Measurements from ENCODE around the gene COL11A2. TPM values are rescaled to one million over a fixed set of nuclear protein-coding genes. Genes with fewer than 3 reads are reported as not detected.
"Not testable (repeated sequence)": the region's sequence is repeated elsewhere in the genome, so short reads cannot be mapped to it uniquely, and the experiment has no call there.

The COL11A2 gene
- total RNA-seq, 2 experiments from 2014 or later = 2.8 to 3.0 TPM

- intact Hi-C loops (cut with DNase I, micrococcal nuclease) = no loop called here
- Mint-ChIP-seq H3K36me3 (ENCODE audit: low read depth) (peaks cover 3% of the 10 kb centered on the region), H3K27me3 (peaks cover 38% of the 10 kb centered on the region), H3K27ac (no peak overlapping the region), H3K4me1 (ENCODE audit: low read depth) (no peaks in the 10 kb centered on the region), H3K4me3 (no peak overlapping the region), H3K9me3 (peaks cover 3% of the 10 kb centered on the region)
- no peak overlapping the region for H3K27ac ChIP-seq (ENCODE audit: low read depth in 1 of 2, low read length in 2 of 2)
- H3K27me3 ChIP-seq (ENCODE audit: control insufficient read depth in 1 of 2, insufficient read depth in 2 of 2, low read length in 2 of 2) = peaks cover 7 to 15% of the 10 kb centered on the region in 2 experiments
- peaks cover 3 to 6% of the 10 kb centered on the region in 2 experiments for H3K9me3 ChIP-seq (ENCODE audit: control insufficient read depth in 1 of 2, insufficient read depth in 1 of 2, low read length in 2 of 2)
- DNase-seq = no peak
- no peak overlapping the region for H3K4me3 ChIP-seq (ENCODE audit: low read length)
- ATAC-seq (ENCODE audit: poor library complexity) = no peak
- H3K36me3 ChIP-seq (ENCODE audit: insufficient read depth, low read length) = no peaks in the 10 kb centered on the region
- TF ChIP-seq CTCF (IDR thresholded peaks at IDR 0.05) = no peak
- no peaks in the 10 kb centered on the region for H3K4me1 ChIP-seq (ENCODE audit: insufficient read depth, low read length)
- POLR2A ChIA-PET = no interaction called here
- CTCF ChIA-PET = no interaction called here
Measured at GRCh38 chr6:33151050-33151449, 41.2 kb downstream of the COL11A2 start.

DNA sequence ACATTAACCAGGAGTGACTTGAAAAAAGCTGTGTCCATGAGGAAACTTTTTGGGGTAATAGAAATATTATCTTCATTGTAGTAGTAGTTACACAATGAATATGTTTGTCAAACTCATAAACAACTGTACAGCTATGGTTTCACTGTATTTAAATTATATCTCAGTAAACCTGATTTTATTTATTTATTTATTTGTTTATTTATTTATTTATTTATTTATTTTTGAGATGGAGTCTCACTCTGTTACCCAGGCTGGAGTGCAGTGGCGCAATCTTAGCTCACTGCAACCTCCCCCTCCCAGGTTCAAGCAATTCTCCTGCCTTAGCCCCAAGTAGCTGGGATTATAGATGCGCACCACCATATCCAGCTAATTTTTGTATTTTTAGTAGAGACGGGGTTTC is 41.7 kb downstream of the COL11A2 start:
- CTCF ChIA-PET; H3K9me3 Mint-ChIP-seq; H3K4me1 Mint-ChIP-seq (ENCODE audit: low read depth); H3K4me3 Mint-ChIP-seq; ATAC-seq (ENCODE audit: poor library complexity); H3K27ac ChIP-seq (ENCODE audit: low read depth in 1 of 2, low read length in 2 of 2); H3K36me3 Mint-ChIP-seq (ENCODE audit: low read depth); DNase-seq; H3K27ac Mint-ChIP-seq; H3K36me3 ChIP-seq (ENCODE audit: insufficient read depth, low read length); POLR2A ChIA-PET; H3K4me3 ChIP-seq (ENCODE audit: low read length); intact Hi-C loops (cut with DNase I, micrococcal nuclease); H3K4me1 ChIP-seq (ENCODE audit: insufficient read depth, low read length); H3K9me3 ChIP-seq (ENCODE audit: control insufficient read depth in 1 of 2, insufficient read depth in 1 of 2, low read length in 2 of 2): not testable (repeated sequence)
- H3K27me3 Mint-ChIP-seq = peaks cover 38% of the 10 kb centered on the region
- peaks cover 7 to 15% of the 10 kb centered on the region in 2 experiments for H3K27me3 ChIP-seq (ENCODE audit: control insufficient read depth in 1 of 2, insufficient read depth in 2 of 2, low read length in 2 of 2)

DNA sequence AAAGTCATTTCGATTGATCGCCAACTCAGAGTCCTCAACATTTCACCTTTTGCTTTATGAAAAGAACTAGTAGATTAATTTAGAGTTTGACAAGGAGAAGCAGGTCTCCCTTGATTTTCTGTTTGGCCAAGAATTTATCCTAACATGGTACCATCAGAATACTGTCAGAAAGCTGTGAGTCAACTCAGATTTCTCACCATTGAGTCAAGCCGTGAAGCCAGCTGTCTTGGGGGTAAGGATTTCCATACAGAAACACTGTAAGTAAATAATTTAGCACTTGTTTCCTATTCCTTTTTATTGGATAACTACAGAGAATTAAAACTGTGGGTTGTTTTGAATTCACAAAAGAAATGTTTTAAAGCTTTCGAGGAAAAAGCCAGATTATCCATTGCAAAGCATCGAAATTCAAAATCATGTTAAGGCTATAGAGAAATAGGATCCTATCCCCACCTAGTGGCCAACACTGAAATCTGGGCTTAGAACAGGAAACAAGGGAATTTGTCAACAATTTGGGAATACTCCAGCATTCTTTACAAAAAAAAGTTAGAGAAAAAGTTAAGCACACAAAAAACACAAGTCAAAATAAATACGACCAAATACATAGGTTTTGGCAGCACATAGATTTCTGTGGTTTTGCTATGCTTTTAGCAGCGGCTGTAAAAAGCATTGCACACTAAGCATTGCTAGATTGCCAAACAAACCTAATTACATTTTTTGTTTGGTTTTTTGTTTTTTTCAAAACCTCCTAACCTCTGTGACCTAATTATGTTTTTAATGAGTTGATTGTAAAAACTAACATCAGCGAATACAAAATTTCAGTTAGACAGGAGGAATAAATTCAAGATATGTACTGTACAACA is 44.2 kb downstream of the COL11A2 start:
- H3K36me3 Mint-ChIP-seq (ENCODE audit: low read depth) = peaks cover 3% of the 10 kb centered on the region
- no peaks in the 10 kb centered on the region for H3K36me3 ChIP-seq (ENCODE audit: insufficient read depth, low read length)
- no peaks in the 10 kb centered on the region for H3K4me1 Mint-ChIP-seq (ENCODE audit: low read depth)
- no peak overlapping the region for H3K27ac ChIP-seq (ENCODE audit: low read depth in 1 of 2, low read length in 2 of 2)
- no peak overlapping the region for H3K4me3 Mint-ChIP-seq
- intact Hi-C loops (cut with DNase I, micrococcal nuclease) = loop anchor here (2.0 to 10.0 kb wide), 3 partner anchors 29 to 227 kb away; no protein-coding TSS in a partner anchor
- TF ChIP-seq CTCF (IDR thresholded peaks at IDR 0.05) = peak; percentile 91
- peaks cover 35% of the 10 kb centered on the region for H3K27me3 Mint-ChIP-seq
- H3K4me1 ChIP-seq (ENCODE audit: insufficient read depth, low read length) = no peaks in the 10 kb centered on the region
- no peak for ATAC-seq (ENCODE audit: poor library complexity)
- no peak overlapping the region for H3K4me3 ChIP-seq (ENCODE audit: low read length)
- ChIA-PET CTCF (interaction anchor here (0.6 to 2.3 kb wide), 5 partner anchors 13 to 177 kb away, joined by 3 to 7 read pairs (median 3); no protein-coding TSS in a partner anchor), POLR2A (no interaction called here)
- peaks cover 11% of the 10 kb centered on the region in 2 experiments for H3K27me3 ChIP-seq (ENCODE audit: control insufficient read depth in 1 of 2, insufficient read depth in 2 of 2, low read length in 2 of 2)
- peaks cover 3% of the 10 kb centered on the region for H3K9me3 Mint-ChIP-seq
- H3K27ac Mint-ChIP-seq = no peak overlapping the region
- peaks cover 6 to 7% of the 10 kb centered on the region in 2 experiments for H3K9me3 ChIP-seq (ENCODE audit: control insufficient read depth in 1 of 2, insufficient read depth in 1 of 2, low read length in 2 of 2)
- peak in 4 of 14 experiments; percentile 12 to 54 (median 41) for DNase-seq

Measured in CD4-positive, alpha-beta T cell (primary cell).